Fibroblast of villous mesenchyme (primary cell): ENCODE measurements around the gene FAM9A. TPM values are rescaled to one million over a fixed set of nuclear protein-coding genes. Genes with fewer than 3 reads are reported as not detected.
A peak's percentile ranks its signal among the peaks of the same experiment; 100 is the strongest.

Experiments
- DNase-seq: peaks from one replicate; pipeline ENCODE4 v3.0.0-alpha.2; 2010; ENCODE audit warnings: low read depth
- H3K4me3 ChIP-seq: 2 replicates; pipeline ENCODE4 v1.5.1; 2011; ENCODE audit warnings: low read depth, mild to moderate bottlenecking, low read length
- CTCF ChIP-seq: IDR thresholded peaks from 2 replicates; pipeline ENCODE4 v1.5.1; 2012; ENCODE audit warnings: low read depth, mild to moderate bottlenecking, low read length; ENCODE audit not compliant: insufficient read depth
- total RNA-seq: library from RNA; depleted of rRNA; stranded (reverse); fragments of >200 nt; gene quantifications from 2 replicates; pipeline ENCODE4 v1.2.3, GENCODE V29; 2012

Gene FAM9A
- total RNA-seq, 1 donor, result not detected

GRCh38 chrX:8823698-8824097, 22.5 kb upstream of the FAM9A start:
- no peak overlapping the region for H3K4me3 ChIP-seq
- no peak for TF ChIP-seq CTCF
- DNase-seq, result no peak

GRCh38 chrX:8822002-8822401, 20.8 kb upstream of the FAM9A start:
- no peak overlapping the region for H3K4me3 ChIP-seq
- DNase-seq, result no peak
- no peak for TF ChIP-seq CTCF

GRCh38 chrX:8820910-8821527, 19.8 kb upstream of the FAM9A start:
- peak; percentile 32 for TF ChIP-seq CTCF
- no peak overlapping the region for H3K4me3 ChIP-seq
- DNase-seq, result peak; percentile 32

GRCh38 chrX:8815460-8816065, 14.4 kb upstream of the FAM9A start:
- H3K4me3 ChIP-seq, result no peak overlapping the region
- DNase-seq, result peak; percentile 30
- TF ChIP-seq CTCF, result peak; percentile 72

GRCh38 chrX:8813036-8813435, 11.9 kb upstream of the FAM9A start:
- TF ChIP-seq CTCF, result no peak
- DNase-seq, result no peak
- H3K4me3 ChIP-seq, result no peak overlapping the region

GRCh38 chrX:8811611-8812010, 10.4 kb upstream of the FAM9A start:
- DNase-seq, result no peak
- no peak for TF ChIP-seq CTCF

GRCh38 chrX:8808661-8809060, 7.5 kb upstream of the FAM9A start:
- no peak for TF ChIP-seq CTCF
- no peak for DNase-seq
- no peak overlapping the region for H3K4me3 ChIP-seq

More at GRCh38 chrX:8811611-8812010, 10.4 kb upstream of the FAM9A start:
- H3K4me3 ChIP-seq, result no peak overlapping the region
